HCT116 (cell line): ENCODE data around the gene ZBTB7B. TPM values are rescaled to one million over a fixed set of nuclear protein-coding genes. Genes with fewer than 3 reads are reported as not detected.

Experiments
- ATAC-seq: fragments of 200-7000 bp; cut with Tn5 transposase; 2 replicates; pipeline ENCODE4 v1.9.1; 2020; ENCODE audit warnings: mild to moderate bottlenecking, moderate library complexity
- BruUV-seq: library from RNA; stranded (reverse); fragments of 400-500 nt; replicated peaks from 2 replicates; lab custom pipeline; 2021; lab: Mats Ljungman, UMichigan
- CTCF ChIA-PET: fragments of 300-600 bp; sonication (Branson Sonifier 250); formaldehyde crosslinking; loops from one replicate; lab custom pipeline; 2021; ENCODE audit warnings: antibody characterized with exemption; lab: Charles Lee
- POLR2A ChIA-PET: fragments of 300-600, 350-600 bp; sonication (Branson Sonifier 250); formaldehyde crosslinking; loops from one replicate; lab custom pipeline; 2021; ENCODE audit warnings: antibody characterized with exemption; lab: Charles Lee
- RAD21 ChIA-PET, 2 experiments: fragments of 300-600 bp; sonication (Branson Sonifier 250); formaldehyde crosslinking; loops; one replicate each; lab custom pipeline; 2023; ENCODE audit warnings: low total read pairs in 2 of 2; ENCODE audit not compliant: uncharacterized antibody in 2 of 2, unreplicated experiment in 2 of 2, low non-redundant PET in 1 of 2; lab: Charles Lee
- DNase-seq: peaks from one replicate; pipeline ENCODE4 v3.0.0-alpha.2; 2010; ENCODE audit warnings: low read depth, low spot score
- H2AFZ ChIP-seq: fragments of 200-600 bp; shearing (Covaris generic), sonication (generic); 2 replicates; pipeline ENCODE4 v1.6.1; 2017; ENCODE audit warnings: low read depth, mixed run types, mixed read lengths, antibody characterized with exemption, low read length; ENCODE audit not compliant: poor library complexity, severe bottlenecking
- H3K27ac ChIP-seq: 2 replicates; pipeline ENCODE4 v1.5.1; 2012; ENCODE audit warnings: low read depth, low read length
- H3K27me3 ChIP-seq: fragments of 200-600 bp; sonication (generic); 2 replicates; pipeline ENCODE4 v1.6.1; 2016; ENCODE audit warnings: mixed run types, low read length, mixed read lengths; ENCODE audit not compliant: insufficient read depth
- H3K36me3 ChIP-seq, 2 experiments: fragments of 200-500 bp in 1 of 2; fragments of 200-600 bp in 1 of 2; sonication (Bioruptor generic) in 1 of 2; sonication (generic) in 1 of 2; 2 replicates each; pipeline versions ENCODE4 v1.5.1 to v1.6.1; 2014 to 2016; ENCODE audit warnings: low read length in 2 of 2, inconsistent platforms in 1 of 2, mixed read lengths in 1 of 2, mixed run types in 1 of 2; ENCODE audit not compliant: insufficient read depth in 2 of 2, control insufficient read depth in 1 of 2
- H3K4me1 ChIP-seq, 2 experiments: fragments of 200-600 bp in 1 of 2; sonication (generic) in 1 of 2; 2 replicates each; pipeline versions ENCODE4 v1.5.1 to v1.6.1; 2012 to 2017; ENCODE audit warnings: low read length in 2 of 2, inconsistent platforms in 1 of 2, mild to moderate bottlenecking in 1 of 2, mixed read lengths in 1 of 2, mixed run types in 1 of 2, moderate library complexity in 1 of 2; ENCODE audit not compliant: insufficient read depth in 2 of 2, control insufficient read depth in 1 of 2
- H3K4me2 ChIP-seq: fragments of 200-600 bp; sonication (generic); 2 replicates; pipeline ENCODE4 v1.6.1; 2017; ENCODE audit warnings: mixed run types, low read length, mixed read lengths
- H3K4me3 ChIP-seq, 2 experiments: fragments of 200-600 bp in 1 of 2; sonication (generic) in 1 of 2; replicated peaks in 1 of 2; 2 replicates each; pipeline ENCODE4 v1.5.1; 2011 to 2016; ENCODE audit warnings: low read length in 2 of 2, control low read depth in 1 of 2, low read depth in 1 of 2, mild to moderate bottlenecking in 1 of 2, mixed read lengths in 1 of 2, mixed run types in 1 of 2
- H3K79me2 ChIP-seq: fragments of 200-600 bp; sonication (generic); 2 replicates; pipeline ENCODE4 v1.6.1; 2017; ENCODE audit warnings: mild to moderate bottlenecking, mixed run types, low read length, moderate library complexity, mixed read lengths; ENCODE audit not compliant: insufficient read depth
- H3K9ac ChIP-seq: fragments of 200-600 bp; sonication (generic); 2 replicates; pipeline ENCODE4 v1.6.1; 2016; ENCODE audit warnings: low read length, mixed read lengths
- H3K9me2 ChIP-seq: fragments of 200-600 bp; sonication (generic), shearing (Covaris generic); 2 replicates; pipeline ENCODE4 v1.6.1; 2017; ENCODE audit warnings: mixed run types, mild to moderate bottlenecking, moderate library complexity; ENCODE audit not compliant: insufficient read depth
- H3K9me3 ChIP-seq, 2 experiments: fragments of 200-500 bp in 1 of 2; fragments of 200-600 bp in 1 of 2; sonication (Bioruptor generic) in 1 of 2; sonication (generic) in 1 of 2; 2 replicates each; pipeline ENCODE4 v1.6.1; 2014 to 2017; ENCODE audit warnings: low read length in 2 of 2, mixed read lengths in 2 of 2, inconsistent platforms in 1 of 2, low read depth in 1 of 2, mild to moderate bottlenecking in 1 of 2, mixed run types in 1 of 2, moderate library complexity in 1 of 2; ENCODE audit not compliant: control insufficient read depth in 1 of 2, insufficient read depth in 1 of 2
- H4K20me1 ChIP-seq: fragments of 200-600 bp; sonication (generic), shearing (Covaris generic); 2 replicates; pipeline ENCODE4 v1.6.1; 2017; ENCODE audit warnings: mixed run types, mild to moderate bottlenecking, moderate library complexity; ENCODE audit not compliant: insufficient read depth
- EGR1 ChIP-seq: IDR thresholded peaks from 2 replicates; pipeline ENCODE4 v1.6.1; 2012; ENCODE audit warnings: low read depth
- FOSL1 ChIP-seq: IDR thresholded peaks from 2 replicates; pipeline ENCODE4 v1.6.1; 2012; ENCODE audit warnings: low read depth
- JUND ChIP-seq: IDR thresholded peaks from 2 replicates; pipeline ENCODE4 v1.6.1; 2012
- POLR2AphosphoS5 ChIP-seq: IDR thresholded peaks from 2 replicates; pipeline ENCODE4 v1.6.1; 2011; ENCODE audit warnings: mild to moderate bottlenecking, low read depth, low read length, moderate library complexity
- RAD21 ChIP-seq: IDR thresholded peaks from 2 replicates; pipeline ENCODE4 v1.6.1; 2012; ENCODE audit warnings: low read depth, mild to moderate bottlenecking
- TCF7L2 ChIP-seq: IDR thresholded peaks from 2 replicates; pipeline ENCODE4 v1.7.0; 2011; ENCODE audit warnings: borderline replicate concordance, inconsistent platforms; ENCODE audit not compliant: insufficient read depth, insufficient read length; ENCODE audit errors: extremely low read depth
- ZNF274 ChIP-seq: fragments of 200-500 bp; sonication (Bioruptor generic); IDR thresholded peaks from 2 replicates; pipeline ENCODE4 v1.6.1; 2014; ENCODE audit warnings: mild to moderate bottlenecking, low read depth, low read length, inconsistent platforms
- intact Hi-C: fragments of 100-400 bp; cut with micrococcal nuclease; formaldehyde crosslinking; loops from 2 replicates; pipeline ENCODE4 v1.10.0; 2022
- total RNA-seq: library from RNA; stranded (reverse); gene quantifications from one replicate; pipeline ENCODE4 v1.2.1, GENCODE V29; 2021; ENCODE audit not compliant: unreplicated experiment

Gene ZBTB7B
- total RNA-seq, 1 experiment from 2014 or later = 57.0 TPM

- Histone ChIP-seq H3K27ac (peak overlapping the region; percentile 20; the same call in 1 of the 2 replicates), H3K4me2 (peak overlapping the region; percentile 82), H3K9me2 (no peaks in the 10 kb centered on the region), H4K20me1 (no peaks in the 10 kb centered on the region), H3K27me3 (no peaks in the 10 kb centered on the region), H3K4me3 (no peak overlapping the region), H3K4me1 (peaks cover 34 to 65% of the 10 kb centered on the region in 2 experiments), H3K36me3 (peaks cover 6 to 25% of the 10 kb centered on the region in 2 experiments; a peak in 3 of 4 replicates), H3K9ac (0 out of 2 replicates have a peak overlapping the region, but pooled peaks have one; percentile 60), H3K79me2 (no peaks in the 10 kb centered on the region), H3K9me3 (no peaks in the 10 kb centered on the region), H2AFZ (no peak overlapping the region)
- BruUV-seq = no TSS peak
- intact Hi-C loops = no loop called here
- RAD21 ChIA-PET = no interaction called here
- DNase-seq = no peak
- POLR2A ChIA-PET = no interaction called here
- CTCF ChIA-PET = no interaction called here
- no peak for TF ChIP-seq TCF7L2
- no peak for TF ChIP-seq EGR1
- ATAC-seq = no peak
Observed at GRCh38 chr1:155018617-155019348, 16.2 kb downstream of the ZBTB7B start.

DNA sequence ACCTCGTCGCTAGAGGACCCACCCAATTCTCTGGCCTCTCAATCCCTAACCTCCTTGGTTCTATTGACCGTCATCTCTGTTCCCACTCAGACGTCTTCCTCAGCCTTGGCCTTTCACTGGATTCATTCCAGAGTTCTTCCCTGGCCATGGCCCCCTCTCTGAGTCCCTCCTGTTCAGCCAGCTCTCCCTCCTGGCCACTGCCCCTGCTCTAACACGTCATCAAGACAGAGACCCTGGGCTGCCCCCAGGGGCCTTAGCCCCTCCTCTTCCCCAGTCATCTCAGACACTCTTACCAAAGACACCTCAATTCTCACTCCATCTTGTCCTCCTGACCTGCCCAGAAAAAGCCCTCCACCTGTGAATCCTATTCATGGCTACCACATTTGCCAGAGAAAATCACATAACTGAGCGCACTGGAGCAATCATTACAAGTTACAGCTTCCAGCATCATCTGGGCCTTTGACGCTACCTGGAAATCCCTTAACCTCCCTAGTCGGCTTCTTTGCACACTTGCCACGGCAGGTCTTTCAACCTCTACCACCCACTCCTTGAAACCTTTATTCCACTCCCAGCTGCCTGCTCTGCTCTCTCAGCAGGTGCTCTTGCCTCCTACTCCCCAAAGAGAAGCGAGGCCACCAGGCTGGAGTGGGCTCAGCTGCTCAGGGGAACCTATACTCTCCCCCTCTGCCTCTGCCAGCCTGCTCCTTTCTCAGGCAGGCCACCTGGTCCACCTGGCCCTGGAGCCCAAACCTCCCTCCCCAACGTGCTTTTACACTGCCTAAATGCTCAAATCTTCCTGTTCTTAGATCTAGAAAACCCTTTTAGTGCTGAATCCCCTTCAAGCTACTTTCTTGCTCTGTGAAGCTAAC, 17.0 kb downstream of the ZBTB7B start:
- Histone ChIP-seq H3K9me3 (no peaks in the 10 kb centered on the region), H3K79me2 (no peaks in the 10 kb centered on the region), H3K9me2 (no peaks in the 10 kb centered on the region), H3K9ac (0 out of 2 replicates have a peak overlapping the region, but pooled peaks have one; percentile 22), H2AFZ (no peak overlapping the region), H3K4me2 (0 out of 2 replicates have a peak overlapping the region, but pooled peaks have one; percentile 82), H3K27me3 (no peaks in the 10 kb centered on the region), H3K4me3 (no peak overlapping the region), H3K27ac (no peak overlapping the region), H3K36me3 (peaks cover 6 to 17% of the 10 kb centered on the region in 2 experiments; a peak in 3 of 4 replicates), H3K4me1 (peaks cover 34 to 65% of the 10 kb centered on the region in 2 experiments), H4K20me1 (no peaks in the 10 kb centered on the region)
- POLR2A ChIA-PET = no interaction called here
- no peak for ATAC-seq
- RAD21 ChIA-PET = no interaction called here
- BruUV-seq = TSS peak; percentile 16
- DNase-seq = no peak
- CTCF ChIA-PET = interaction anchor here (0.9 to 3.0 kb wide), 2 partner anchors 25 to 40 kb away, joined by 3 to 14 read pairs; no protein-coding TSS in a partner anchor
- TF ChIP-seq FOSL1 = no peak
- TF ChIP-seq ZNF274 = no peak
- TF ChIP-seq RAD21 = no peak
- TF ChIP-seq JUND = no peak
- no peak for TF ChIP-seq POLR2AphosphoS5
- intact Hi-C loops = no loop called here
